Esophagus squamous epithelium (tissue), 5 donors: ENCODE data around the gene PYGB. TPM values are rescaled to one million over a fixed set of nuclear protein-coding genes. Genes with fewer than 3 reads are reported as not detected.

Experiments used
- DNase-seq: peaks from one replicate; lab custom pipeline; 2025; lab: John Stamatoyannopoulos, UW
- H3K27ac ChIP-seq, 4 donors: fragments of 200-600 bp; sonication (generic); one replicate each; pipeline ENCODE4 v1.5.1; 2016 to 2019; ENCODE audit warnings: mild to moderate bottlenecking in 1 of 4
- H3K27me3 ChIP-seq, 4 donors: fragments of 200-600 bp; sonication (generic); 1 replicate in 3 of 4; 2 replicates in 1 of 4; pipeline versions ENCODE4 v1.5.1 to v1.6.0; 2017 to 2021; ENCODE audit warnings: antibody characterized with exemption in 1 of 4
- H3K36me3 ChIP-seq, 3 donors: fragments of 200-600 bp; sonication (generic); one replicate each; pipeline ENCODE4 v1.5.1; 2016 to 2019
- H3K4me1 ChIP-seq, 3 donors: fragments of 200-600 bp; sonication (generic); one replicate each; pipeline ENCODE4 v1.5.1; 2017 to 2019
- H3K4me3 ChIP-seq, 4 donors: fragments of 200-600 bp; sonication (generic); 1 replicate in 3 of 4; 2 replicates in 1 of 4; pipeline ENCODE4 v1.5.1; 2016 to 2019; ENCODE audit warnings: mild to moderate bottlenecking in 2 of 4, moderate library complexity in 1 of 4
- H3K9me3 ChIP-seq, 3 donors: fragments of 200-600 bp; sonication (generic); one replicate each; pipeline ENCODE4 v1.5.1; 2016 to 2019
- CTCF ChIP-seq, 6 experiments: fragments of 450-650 bp in 4 of 6; fragments of 200-600 bp in 2 of 6; sonication (generic) in 2 of 6; IDR thresholded peaks; one replicate each; pipeline ENCODE4 v1.5.1; 2016 to 2019; ENCODE audit warnings: antibody characterized with exemption in 6 of 6, mild to moderate bottlenecking in 4 of 6, moderate library complexity in 4 of 6
- POLR2A ChIP-seq, 4 donors: fragments of 450-650 bp; IDR thresholded peaks; one replicate each; pipeline ENCODE4 v1.6.1; 2017; ENCODE audit warnings: antibody characterized with exemption in 4 of 4, mild to moderate bottlenecking in 4 of 4, moderate library complexity in 3 of 4
- WGBS, 2 donors: methylation state at CpG; one replicate each; pipeline ENCODE4 v1.1.5; 2018; 5-methylcytosine and 5-hydroxymethylcytosine counted together
- intact Hi-C: fragments of 100-400 bp; cut with DNase I; formaldehyde crosslinking; loops from one replicate; pipeline ENCODE4 v1.15.0; 2022
- total RNA-seq, 4 donors: library from RNA; depleted of rRNA; stranded (reverse); fragments of >200 nt; gene quantifications; one replicate each; pipeline ENCODE4 v1.1.0, GENCODE V29; 2016
- donor health status: DM: yes; HTN: yes; CAD: no.

PYGB gene
- total RNA-seq, 4 donors from 2014 or later, result 70.8 to 127 (median 95.6) TPM

DNA sequence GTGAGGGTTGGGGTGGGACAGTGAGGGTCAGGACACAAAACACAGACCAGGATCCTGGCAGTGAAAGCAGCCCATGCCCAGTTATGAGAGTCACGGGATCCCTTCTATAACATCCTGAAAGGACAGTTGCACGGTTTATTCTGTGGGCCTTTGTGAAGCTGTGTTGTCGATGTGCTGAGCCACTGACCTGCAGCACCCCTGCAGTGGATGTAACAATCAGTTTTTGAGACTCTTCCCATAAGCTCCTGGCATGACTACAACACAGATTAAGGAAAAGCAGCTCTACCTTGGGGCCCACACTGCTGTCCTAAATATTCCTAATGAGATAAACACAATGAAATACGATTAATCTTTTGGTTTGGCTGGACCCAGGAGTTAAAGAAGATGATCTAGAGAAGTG, 3.7 kb downstream of the PYGB start:
- intact Hi-C loops, result no loop called here
- peaks cover 9 to 94% (median 52%) of the 10 kb centered on the region in 3 donors for H3K4me1 ChIP-seq
- H3K27me3 ChIP-seq, result no peaks in the 10 kb centered on the region
- DNase-seq, result no peak
- WGBS, 2 donors, result 64 to 81% methylated on average over 4 of the region's 4 CpGs
- peaks cover 0 to 24% (median 0%) of the 10 kb centered on the region in 3 donors for H3K36me3 ChIP-seq
- peak overlapping the region in 3 of 4 donors; percentile 11 to 95 (median 91) for H3K27ac ChIP-seq
- peak overlapping the region in 1 of 4 donors; percentile 87 for H3K4me3 ChIP-seq
- H3K9me3 ChIP-seq, result no peaks in the 10 kb centered on the region
- TF ChIP-seq CTCF (IDR thresholded peaks at IDR 0.05) (no peak), POLR2A (IDR thresholded peaks at IDR 0.05) (no peak)

DNA sequence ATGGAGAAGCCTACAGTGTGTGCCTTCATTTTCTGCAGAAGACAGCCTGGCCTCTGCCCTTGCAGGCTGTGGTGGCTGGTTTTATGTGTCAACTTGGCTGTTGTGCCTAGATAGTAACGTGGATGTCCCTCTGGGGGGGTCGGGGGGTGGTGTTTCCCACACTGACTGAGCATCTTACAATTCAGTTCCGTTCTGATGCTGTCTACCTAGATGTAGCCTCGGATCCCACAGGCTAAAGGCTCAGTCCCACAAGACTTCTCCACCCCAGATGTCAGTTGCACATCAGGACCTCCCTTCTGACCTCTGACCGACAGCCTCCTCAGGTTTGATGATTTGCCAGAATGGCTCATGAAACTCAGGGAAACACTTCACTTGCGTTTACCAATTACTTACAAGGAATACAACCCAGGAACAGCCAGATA, 4.4 kb downstream of the PYGB start:
- peaks cover 0 to 24% (median 0%) of the 10 kb centered on the region in 3 donors for H3K36me3 ChIP-seq
- DNase-seq, result no peak
- H3K4me1 ChIP-seq, result peaks cover 9 to 94% (median 47%) of the 10 kb centered on the region in 3 donors
- H3K4me3 ChIP-seq, result peak overlapping the region in 1 of 4 donors; percentile 87
- no peak for TF ChIP-seq CTCF (IDR thresholded peaks at IDR 0.05)
- TF ChIP-seq POLR2A (IDR thresholded peaks at IDR 0.05), result no peak
- H3K27ac ChIP-seq, result peak overlapping the region; percentile 11 to 95 (median 54)
- intact Hi-C loops, result no loop called here
- 58 to 94% methylated on average over 4 to 5 of the region's 6 CpGs for WGBS, 2 donors
- no peaks in the 10 kb centered on the region for H3K9me3 ChIP-seq
- H3K27me3 ChIP-seq, result no peaks in the 10 kb centered on the region

- WGBS, 2 donors, result 49 to 76% methylated on average over 2 to 3 of the region's 6 CpGs
- H3K4me3 ChIP-seq, result no peak overlapping the region
- peaks cover 9 to 96% (median 47%) of the 10 kb centered on the region in 3 donors for H3K4me1 ChIP-seq
- intact Hi-C loops, result no loop called here
- no peaks in the 10 kb centered on the region for H3K9me3 ChIP-seq
- TF ChIP-seq POLR2A (IDR thresholded peaks at IDR 0.05) (no peak), CTCF (IDR thresholded peaks at IDR 0.05) (no peak)
- DNase-seq, result no peak
- H3K27ac ChIP-seq, result peak overlapping the region; percentile 11 to 95 (median 54)
- no peaks in the 10 kb centered on the region for H3K27me3 ChIP-seq
- H3K36me3 ChIP-seq, result peaks cover 0 to 24% (median 0%) of the 10 kb centered on the region in 3 donors
These were observed 5.0 kb downstream of the PYGB start for GRCh38 chr20:25252686-25253421.

DNA sequence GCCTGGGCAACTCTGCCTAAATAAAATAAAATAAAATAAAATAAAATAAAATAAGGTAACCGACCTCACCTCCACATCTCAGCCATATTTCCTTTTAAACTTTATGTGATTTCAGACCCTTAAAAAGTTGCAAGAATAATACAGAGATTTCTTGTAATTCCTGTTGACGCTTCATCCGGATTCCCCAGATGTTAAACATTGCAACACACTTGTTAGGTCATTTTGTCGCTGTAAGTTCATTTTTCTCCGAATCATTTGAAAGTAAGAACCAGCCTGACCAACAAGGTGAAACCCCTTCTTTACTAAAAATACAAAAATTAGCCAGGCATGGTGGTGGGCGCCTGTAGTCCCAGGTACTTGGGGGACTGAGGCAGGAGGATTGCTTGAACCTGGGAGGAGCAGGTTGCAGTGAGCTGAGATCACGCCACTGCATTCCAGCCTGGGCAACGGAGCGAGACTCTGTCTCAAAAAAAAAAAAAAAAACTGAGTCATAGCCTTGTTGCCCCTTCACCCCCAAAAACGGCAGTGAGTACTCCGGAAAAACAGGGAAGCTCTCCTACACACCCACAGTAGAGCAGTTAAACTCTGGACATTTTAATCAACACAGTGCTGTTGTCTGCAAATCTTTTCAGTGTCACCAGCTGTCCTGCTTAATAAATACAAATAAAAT, 5.9 kb downstream of the PYGB start:
- WGBS, 2 donors, result 64 to 70% methylated on average over 11 of the region's 11 CpGs
- intact Hi-C loops, result no loop called here

More for the DNA sequence above, 5.9 kb downstream of the PYGB start:
- no peak for TF ChIP-seq CTCF (IDR thresholded peaks at IDR 0.05)
- no peak for TF ChIP-seq POLR2A (IDR thresholded peaks at IDR 0.05)
- no peak for DNase-seq
- Histone ChIP-seq H3K27me3 (no peaks in the 10 kb centered on the region), H3K36me3 (peaks cover 0 to 31% (median 0%) of the 10 kb centered on the region in 3 donors), H3K4me3 (no peak overlapping the region), H3K27ac (peak overlapping the region in 2 of 4 donors; percentile 75 to 95), H3K9me3 (no peaks in the 10 kb centered on the region), H3K4me1 (peaks cover 7 to 98% (median 47%) of the 10 kb centered on the region in 3 donors)
